PC-3 (cell line): Measurements from ENCODE around the gene ADAMTS17. TPM values are rescaled to one million over a fixed set of nuclear protein-coding genes. Genes with fewer than 3 reads are reported as not detected.

Experiments used
- ATAC-seq: fragments of 200-7000 bp; cut with Tn5 transposase; 2 replicates; pipeline ENCODE4 v1.9.1; 2020; ENCODE audit warnings: mild to moderate bottlenecking, moderate library complexity
- BruUV-seq: library from RNA; stranded (reverse); fragments of 400-500 nt; replicated peaks from 2 replicates; lab custom pipeline; 2021; lab: Mats Ljungman, UMichigan
- CTCF ChIA-PET: fragments of 300-600 bp; sonication (Branson Sonifier 250); formaldehyde crosslinking; loops from one replicate; lab custom pipeline; 2022; ENCODE audit warnings: antibody characterized with exemption; lab: Charles Lee
- POLR2A ChIA-PET: fragments of 300-600 bp; sonication (Branson Sonifier 250); formaldehyde crosslinking; loops from one replicate; lab custom pipeline; 2022; ENCODE audit warnings: antibody characterized with exemption; ENCODE audit not compliant: unreplicated experiment; lab: Charles Lee
- DNase-seq: peaks from one replicate; pipeline ENCODE4 v3.0.0-alpha.2; 2015
- H2AFZ ChIP-seq: fragments of 300-600 bp; sonication (generic); 2 replicates; pipeline ENCODE4 v1.6.0; 2016; ENCODE audit warnings: antibody characterized with exemption, low read length
- H3F3A ChIP-seq: fragments of 300-600 bp; sonication (generic); one replicate; pipeline ENCODE4 v1.6.0; 2017; ENCODE audit warnings: antibody characterized with exemption, low read length, control low read depth, mild to moderate bottlenecking; ENCODE audit not compliant: unreplicated experiment
- H3K27ac ChIP-seq: fragments of 300-600 bp; sonication (generic); 2 replicates; pipeline ENCODE4 v1.5.1; 2016; ENCODE audit warnings: mild to moderate bottlenecking, low read length
- H3K27me3 ChIP-seq: fragments of 300-600 bp; sonication (generic); 2 replicates; pipeline ENCODE4 v1.6.1; 2016; ENCODE audit warnings: low read length, mixed read lengths
- H3K36me3 ChIP-seq: fragments of 300-600 bp; sonication (generic); 2 replicates; pipeline ENCODE4 v1.6.1; 2016; ENCODE audit warnings: low read depth, mixed run types, low read length, mixed read lengths
- H3K4me1 ChIP-seq: fragments of 300-600 bp; sonication (generic); 2 replicates; pipeline ENCODE4 v1.5.1; 2016; ENCODE audit warnings: low read length; ENCODE audit not compliant: insufficient read depth
- H3K4me2 ChIP-seq: fragments of 300-600 bp; sonication (generic); 2 replicates; pipeline ENCODE4 v1.6.0; 2016; ENCODE audit warnings: low read length
- H3K4me3 ChIP-seq: fragments of 300-600 bp; sonication (generic); 2 replicates; pipeline ENCODE4 v1.5.1; 2016; ENCODE audit warnings: mild to moderate bottlenecking, low read length, mixed read lengths
- H3K79me2 ChIP-seq: fragments of 300-600 bp; sonication (generic); 2 replicates; pipeline ENCODE4 v1.6.1; 2017; ENCODE audit warnings: low read length, mixed read lengths
- H3K9ac ChIP-seq: fragments of 300-600 bp; sonication (generic); 2 replicates; pipeline ENCODE4 v1.6.0; 2016; ENCODE audit warnings: mild to moderate bottlenecking, low read length
- H3K9me2 ChIP-seq: fragments of 300-600 bp; sonication (generic); replicated peaks from 2 replicates; pipeline ENCODE4 v1.6.1; 2016; ENCODE audit warnings: mixed run types, low read length, mixed read lengths
- H3K9me3 ChIP-seq: fragments of 300-600 bp; sonication (generic); 2 replicates; pipeline ENCODE4 v1.6.1; 2016; ENCODE audit warnings: low read length, mixed read lengths
- H4K20me1 ChIP-seq: fragments of 300-600 bp; sonication (generic); 2 replicates; pipeline ENCODE4 v1.6.1; 2016; ENCODE audit warnings: low read length, mixed read lengths
- EZH2 ChIP-seq: fragments of 300-600 bp; sonication (generic); IDR thresholded peaks from one replicate; pipeline ENCODE4 v1.6.1; 2017; ENCODE audit warnings: antibody characterized with exemption, mild to moderate bottlenecking, low read length; ENCODE audit not compliant: unreplicated experiment
- EZH2phosphoT487 ChIP-seq: fragments of 300-600 bp; sonication (generic); IDR thresholded peaks from 2 replicates; pipeline ENCODE4 v1.6.1; 2018; ENCODE audit warnings: mild to moderate bottlenecking, antibody characterized with exemption, low read length, borderline replicate concordance
- intact Hi-C: fragments of 100-400 bp; cut with micrococcal nuclease; formaldehyde crosslinking; loops from 2 replicates; pipeline ENCODE4 v1.9.0; 2023
- total RNA-seq: library from RNA; depleted of rRNA; stranded (reverse); fragments of >200 nt; gene quantifications from 2 replicates; pipeline ENCODE4 v1.2.3, GENCODE V29; 2014
- TF ChIP-seq, protein P1 (sequence below): fragments of 300-600 bp; sonication (generic); conservative IDR thresholded peaks from 2 replicates; pipeline ENCODE4 v1.5.1; 2017; ENCODE audit warnings: antibody characterized with exemption, low read depth, mild to moderate bottlenecking, low read length

ADAMTS17 gene
- total RNA-seq, 1 experiment from 2014 or later, result 6.9 TPM

DNA sequence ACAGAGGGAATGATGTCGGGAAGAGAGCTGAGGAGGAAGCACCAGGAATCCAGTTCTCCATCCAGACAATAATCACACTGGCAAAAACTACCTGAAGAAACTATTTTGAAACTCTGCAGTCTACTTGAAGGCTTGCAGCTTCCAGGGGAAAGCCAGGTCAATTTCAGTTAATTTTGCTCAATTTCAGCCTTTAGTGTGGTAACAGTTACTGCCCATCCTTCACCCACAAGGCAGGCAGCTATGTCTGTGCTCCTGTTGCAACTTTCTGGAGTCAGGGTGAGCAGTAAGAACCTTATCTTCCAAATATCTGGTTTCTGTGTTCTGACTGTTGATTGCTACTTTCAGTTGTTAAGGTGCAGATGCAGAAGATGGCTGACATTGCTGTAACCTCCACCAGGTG lies 221.7 kb downstream of the ADAMTS17 start:
- Histone ChIP-seq H3K9me3 (peaks cover 8% of the 10 kb centered on the region; the same call in 1 of the 2 replicates), H3K27me3 (no peaks in the 10 kb centered on the region), H4K20me1 (no peaks in the 10 kb centered on the region), H3K9me2 (no peaks in the 10 kb centered on the region), H3K4me3 (no peak overlapping the region), H3K4me2 (no peak overlapping the region), H3K9ac (no peak overlapping the region), H3K36me3 (peaks cover 5% of the 10 kb centered on the region), H3K4me1 (peaks cover 28% of the 10 kb centered on the region), H3K79me2 (no peaks in the 10 kb centered on the region), H2AFZ (no peak overlapping the region), H3K27ac (no peak overlapping the region), H3F3A (no peaks in the 10 kb centered on the region)
- no TSS peak for BruUV-seq
- no peak for ATAC-seq
- POLR2A ChIA-PET, result no interaction called here
- CTCF ChIA-PET, result no interaction called here
- intact Hi-C loops, result no loop called here
- DNase-seq, result no peak
- TF ChIP-seq, protein P1, sequence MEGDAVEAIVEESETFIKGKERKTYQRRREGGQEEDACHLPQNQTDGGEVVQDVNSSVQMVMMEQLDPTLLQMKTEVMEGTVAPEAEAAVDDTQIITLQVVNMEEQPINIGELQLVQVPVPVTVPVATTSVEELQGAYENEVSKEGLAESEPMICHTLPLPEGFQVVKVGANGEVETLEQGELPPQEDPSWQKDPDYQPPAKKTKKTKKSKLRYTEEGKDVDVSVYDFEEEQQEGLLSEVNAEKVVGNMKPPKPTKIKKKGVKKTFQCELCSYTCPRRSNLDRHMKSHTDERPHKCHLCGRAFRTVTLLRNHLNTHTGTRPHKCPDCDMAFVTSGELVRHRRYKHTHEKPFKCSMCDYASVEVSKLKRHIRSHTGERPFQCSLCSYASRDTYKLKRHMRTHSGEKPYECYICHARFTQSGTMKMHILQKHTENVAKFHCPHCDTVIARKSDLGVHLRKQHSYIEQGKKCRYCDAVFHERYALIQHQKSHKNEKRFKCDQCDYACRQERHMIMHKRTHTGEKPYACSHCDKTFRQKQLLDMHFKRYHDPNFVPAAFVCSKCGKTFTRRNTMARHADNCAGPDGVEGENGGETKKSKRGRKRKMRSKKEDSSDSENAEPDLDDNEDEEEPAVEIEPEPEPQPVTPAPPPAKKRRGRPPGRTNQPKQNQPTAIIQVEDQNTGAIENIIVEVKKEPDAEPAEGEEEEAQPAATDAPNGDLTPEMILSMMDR, result no peak
- TF ChIP-seq EZH2, result no peak
- no peak for TF ChIP-seq EZH2phosphoT487

DNA sequence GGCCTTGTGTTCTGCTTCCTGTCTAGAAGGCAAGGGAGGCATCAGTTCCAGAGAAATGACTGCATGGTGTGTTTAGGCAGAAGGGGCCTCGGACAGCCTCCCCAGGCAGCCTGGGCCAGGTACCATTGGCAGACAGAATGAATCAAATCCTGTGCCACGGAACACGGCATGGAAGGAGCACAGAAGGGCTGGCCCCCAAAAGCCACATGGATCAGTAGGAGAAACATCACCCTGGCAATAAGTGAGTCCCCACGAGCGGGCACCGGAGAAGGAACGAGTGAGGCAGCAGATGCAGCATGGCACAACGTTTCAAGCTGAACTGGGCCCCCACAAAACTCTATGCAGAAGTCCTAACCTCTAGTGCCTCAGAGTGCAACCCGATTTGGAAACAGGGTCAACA lies 223.2 kb downstream of the ADAMTS17 start:
- Histone ChIP-seq H3K9ac (no peak overlapping the region), H3K36me3 (peaks cover 5% of the 10 kb centered on the region), H3K27ac (no peak overlapping the region), H3K9me2 (no peaks in the 10 kb centered on the region), H2AFZ (no peak overlapping the region), H3K27me3 (no peaks in the 10 kb centered on the region), H3K9me3 (peaks cover 8% of the 10 kb centered on the region; the same call in 1 of the 2 replicates), H3K4me3 (no peak overlapping the region), H4K20me1 (no peaks in the 10 kb centered on the region), H3F3A (no peaks in the 10 kb centered on the region), H3K79me2 (no peaks in the 10 kb centered on the region), H3K4me1 (peaks cover 29% of the 10 kb centered on the region), H3K4me2 (no peak overlapping the region)
- TF ChIP-seq EZH2, result no peak
- TF ChIP-seq, protein P1, result no peak
- intact Hi-C loops, result loop anchor here (10.0 kb wide), 2 partner anchors 154 to 194 kb away; no protein-coding TSS in a partner anchor
- BruUV-seq, result no TSS peak
- DNase-seq (no peak), ATAC-seq (no peak)
- ChIA-PET CTCF (no interaction called here), POLR2A (no interaction called here)

DNA sequence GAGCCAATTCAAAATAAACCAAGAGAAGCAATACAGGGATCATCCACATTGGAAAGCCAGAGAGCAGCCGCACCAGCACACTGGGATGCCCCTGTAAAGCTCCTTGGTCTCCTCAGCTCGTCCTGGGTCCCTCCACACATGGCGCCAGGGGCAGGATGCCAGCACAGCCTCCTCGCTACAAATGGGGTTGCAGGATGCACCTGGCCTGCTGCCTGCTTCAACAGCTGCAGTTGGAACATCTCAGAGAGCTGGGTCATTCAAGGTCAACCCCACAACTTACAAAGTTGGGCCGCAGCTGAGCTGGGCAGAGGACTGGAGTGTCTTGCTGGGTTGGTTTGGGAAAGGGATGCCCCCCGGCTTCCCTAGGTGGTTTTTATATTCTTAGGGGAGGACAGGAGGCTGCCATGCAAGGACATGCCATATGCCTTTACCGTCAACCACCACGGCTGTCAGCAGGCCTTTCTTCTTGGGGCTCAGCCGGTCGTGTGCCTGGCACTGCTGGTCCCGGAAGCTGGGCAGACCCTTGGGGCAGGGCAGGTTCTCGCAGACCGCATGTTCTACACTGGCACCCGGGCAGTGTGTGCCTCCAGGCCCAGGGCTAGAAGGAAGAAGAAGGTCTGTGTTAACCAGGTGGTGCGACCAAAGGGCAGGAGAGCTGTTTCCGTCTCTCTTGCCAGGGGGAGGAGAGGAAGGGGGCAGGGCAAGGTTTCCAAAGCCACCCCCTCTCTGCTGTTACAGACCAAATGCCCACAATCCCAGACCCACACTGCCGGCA lies 225.2 kb downstream of the ADAMTS17 start:
- H3K4me2 ChIP-seq, result no peak overlapping the region
- peaks cover under 1% of the 10 kb centered on the region for H3K36me3 ChIP-seq
- H3K9ac ChIP-seq, result no peak overlapping the region
- no peak overlapping the region for H2AFZ ChIP-seq
- no peak overlapping the region for H3K4me3 ChIP-seq
- peaks cover 27% of the 10 kb centered on the region for H3K4me1 ChIP-seq
- ATAC-seq, result no peak
- no peak overlapping the region for H3K27ac ChIP-seq
- intact Hi-C loops, result loop anchor here (10.0 kb wide), 2 partner anchors 152 to 192 kb away; no protein-coding TSS in a partner anchor
- no peaks in the 10 kb centered on the region for H3F3A ChIP-seq
- H3K9me2 ChIP-seq, result no peaks in the 10 kb centered on the region
- no TSS peak for BruUV-seq
- H3K79me2 ChIP-seq, result no peaks in the 10 kb centered on the region
- TF ChIP-seq, protein P1, result no peak
- no peak for TF ChIP-seq EZH2phosphoT487
- ChIA-PET CTCF (interaction anchor here (1.1 kb wide), 1 partner anchor 234 kb away, joined by 3 read pairs; no protein-coding TSS in a partner anchor), POLR2A (no interaction called here)
- no peak for DNase-seq
- H4K20me1 ChIP-seq, result no peaks in the 10 kb centered on the region
- H3K27me3 ChIP-seq, result no peaks in the 10 kb centered on the region
- peaks cover 5% of the 10 kb centered on the region; the same call in 1 of the 2 replicates for H3K9me3 ChIP-seq
